H1 (cell line): ENCODE measurements around the gene ANKRD36C. TPM values are rescaled to one million over a fixed set of nuclear protein-coding genes. Genes with fewer than 3 reads are reported as not detected.
"Not testable (repeated sequence)": the region's sequence is repeated elsewhere in the genome, so short reads cannot be mapped to it uniquely, and the experiment has no call there.

Experiments
- CTCF ChIA-PET: fragments of 300-600 bp; sonication (Branson Sonifier 250); formaldehyde crosslinking; loops from one replicate; lab custom pipeline; 2021; ENCODE audit not compliant: partially characterized antibody; lab: Charles Lee
- POLR2A ChIA-PET: fragments of 300-600 bp; sonication (Branson Sonifier 250); formaldehyde crosslinking; loops from one replicate; lab custom pipeline; 2021; ENCODE audit warnings: inconsistent platforms; ENCODE audit not compliant: partially characterized antibody; lab: Charles Lee
- DNase-seq, 2 experiments: peaks; one replicate each; pipeline versions ENCODE4 v3.0.0 to v3.0.0-alpha.2; 2010 to 2022; ENCODE audit warnings: low spot score in 2 of 2, low read depth in 1 of 2, mixed read lengths in 1 of 2
- FAIRE-seq: peaks from 2 replicates; lab custom pipeline; 2011; peaks lifted over from hg19 to GRCh38; lab: Jason Lieb, UNC
- H2AFZ ChIP-seq: 2 replicates; pipeline ENCODE4 v1.8.1; 2012; ENCODE audit warnings: low read length, inconsistent platforms
- H2AK5ac ChIP-seq: 2 replicates; pipeline ENCODE4 v1.6.1; 2013; ENCODE audit warnings: low read depth, low read length
- H2BK120ac ChIP-seq: replicated peaks from 2 replicates; pipeline ENCODE3; 2013; ENCODE audit warnings: low read depth, low read length, inconsistent platforms
- H2BK12ac ChIP-seq: 2 replicates; pipeline ENCODE4 v1.6.1; 2013; ENCODE audit warnings: low read depth, low read length
- H2BK15ac ChIP-seq: 2 replicates; pipeline ENCODE4 v1.6.1; 2013; ENCODE audit warnings: low read length
- H2BK20ac ChIP-seq: 2 replicates; pipeline ENCODE4 v1.6.1; 2013; ENCODE audit warnings: low read length
- H2BK5ac ChIP-seq: 2 replicates; pipeline ENCODE4 v1.6.1; 2013; ENCODE audit warnings: low read depth, low read length
- H3K14ac ChIP-seq: 2 replicates; pipeline ENCODE4 v1.6.1; 2013; ENCODE audit warnings: inconsistent platforms; ENCODE audit not compliant: insufficient read length
- H3K18ac ChIP-seq: 2 replicates; pipeline ENCODE4 v1.6.1; 2013; ENCODE audit warnings: low read length; ENCODE audit errors: extremely low read depth
- H3K23ac ChIP-seq: 2 replicates; pipeline ENCODE4 v1.6.1; 2013; ENCODE audit warnings: inconsistent platforms; ENCODE audit not compliant: insufficient read length
- H3K23me2 ChIP-seq: 2 replicates; pipeline ENCODE4 v1.6.1; 2013; ENCODE audit warnings: low read depth, low read length
- H3K27ac ChIP-seq: 2 replicates; pipeline ENCODE4 v1.6.1; 2011; ENCODE audit warnings: low read depth, low read length, inconsistent platforms
- H3K27me3 ChIP-seq, 4 experiments: replicated peaks in 1 of 4; 1 replicate in 1 of 4; 2 replicates in 3 of 4; pipeline versions ENCODE4 v1.6.1 to v1.8.1; 2011 to 2013; ENCODE audit warnings: low read length in 3 of 4, mild to moderate bottlenecking in 3 of 4, inconsistent platforms in 2 of 4, mixed read lengths in 2 of 4, moderate library complexity in 1 of 4; ENCODE audit not compliant: control insufficient read depth in 3 of 4, insufficient read depth in 3 of 4; ENCODE audit errors: extremely low read depth in 1 of 4
- H3K36me3 ChIP-seq, 4 experiments: 2 replicates each; pipeline versions ENCODE4 v1.6.1 to v1.8.1; 2011 to 2013; ENCODE audit warnings: mild to moderate bottlenecking in 4 of 4, low read length in 3 of 4, moderate library complexity in 2 of 4, control low read depth in 1 of 4, inconsistent platforms in 1 of 4; ENCODE audit not compliant: insufficient read depth in 4 of 4, control insufficient read depth in 2 of 4
- H3K4ac ChIP-seq: replicated peaks from 2 replicates; pipeline ENCODE3; 2013; ENCODE audit warnings: low read length, low read depth, mixed read lengths, inconsistent platforms; ENCODE audit not compliant: insufficient read length
- H3K4me1 ChIP-seq, 4 experiments: replicated peaks in 1 of 4; 1 replicate in 1 of 4; 2 replicates in 3 of 4; pipeline versions ENCODE4 v1.6.1 to v1.8.1; 2011 to 2013; ENCODE audit warnings: low read length in 3 of 4, inconsistent platforms in 2 of 4, mixed read lengths in 1 of 4; ENCODE audit not compliant: insufficient read depth in 4 of 4, control insufficient read depth in 3 of 4
- H3K4me2 ChIP-seq, 2 experiments: 2 replicates each; pipeline versions ENCODE4 v1.6.1 to v1.8.1; 2011 to 2013; ENCODE audit warnings: low read depth in 2 of 2, low read length in 2 of 2, control low read depth in 1 of 2, inconsistent platforms in 1 of 2, mild to moderate bottlenecking in 1 of 2; ENCODE audit not compliant: insufficient read depth in 1 of 2
- H3K4me3 ChIP-seq, 4 experiments: fragments of 200-600, 300-600 bp in 1 of 4; sonication (generic), shearing (Covaris generic), sonication (Bioruptor Twin) in 1 of 4; 2 replicates each; pipeline versions ENCODE4 v1.5.1 to v1.8.1; 2011 to 2016; ENCODE audit warnings: low read length in 4 of 4, low read depth in 3 of 4, control low read depth in 2 of 4, inconsistent platforms in 2 of 4, mild to moderate bottlenecking in 2 of 4, mixed read lengths in 1 of 4, moderate library complexity in 1 of 4; ENCODE audit not compliant: insufficient read depth in 2 of 4; ENCODE audit errors: extremely low read depth in 1 of 4
- H3K56ac ChIP-seq: replicated peaks from 2 replicates; pipeline ENCODE3; 2013; ENCODE audit warnings: low read depth, mild to moderate bottlenecking, mixed read lengths, low read length, inconsistent platforms; ENCODE audit not compliant: insufficient read length
- H3K79me1 ChIP-seq: 2 replicates; pipeline ENCODE4 v1.6.1; 2013; ENCODE audit warnings: low read depth, low read length, control low read depth
- H3K79me2 ChIP-seq, 2 experiments: 2 replicates each; pipeline versions ENCODE4 v1.6.1 to v1.8.1; 2012 to 2013; ENCODE audit warnings: low read length in 2 of 2, mild to moderate bottlenecking in 2 of 2, inconsistent platforms in 1 of 2; ENCODE audit not compliant: insufficient read depth in 2 of 2, control insufficient read depth in 1 of 2
- H3K9ac ChIP-seq, 4 experiments: replicated peaks in 1 of 4; 1 replicate in 1 of 4; 2 replicates in 3 of 4; pipeline versions ENCODE4 v1.6.1 to v1.8.1; 2011 to 2013; ENCODE audit warnings: low read depth in 3 of 4, low read length in 3 of 4, control low read depth in 2 of 4, mild to moderate bottlenecking in 2 of 4, moderate library complexity in 2 of 4, inconsistent platforms in 1 of 4; ENCODE audit errors: extremely low read depth in 1 of 4
- H3K9me3 ChIP-seq, 2 experiments: 2 replicates each; pipeline versions ENCODE4 v1.6.1 to v1.8.1; 2012 to 2013; ENCODE audit warnings: mild to moderate bottlenecking in 2 of 2, moderate library complexity in 2 of 2, control low read depth in 1 of 2, inconsistent platforms in 1 of 2, low read depth in 1 of 2, low read length in 1 of 2, mixed read lengths in 1 of 2; ENCODE audit not compliant: insufficient read depth in 2 of 2
- H4K20me1 ChIP-seq, 2 experiments: replicated peaks in 1 of 2; 2 replicates each; pipeline versions ENCODE3 to v1.8.1; 2011 to 2013; ENCODE audit warnings: inconsistent platforms in 2 of 2, low read length in 2 of 2, mild to moderate bottlenecking in 1 of 2; ENCODE audit not compliant: insufficient read depth in 2 of 2, control insufficient read depth in 1 of 2
- H4K5ac ChIP-seq: 2 replicates; pipeline ENCODE4 v1.6.1; 2013; ENCODE audit warnings: low read length, low read depth, mixed read lengths, inconsistent platforms; ENCODE audit not compliant: insufficient read length
- H4K8ac ChIP-seq: 2 replicates; pipeline ENCODE4 v1.8.0; 2013; ENCODE audit warnings: mild to moderate bottlenecking, moderate library complexity, low read length, inconsistent platforms; ENCODE audit not compliant: insufficient read depth; ENCODE audit errors: extremely low read depth
- H4K91ac ChIP-seq: replicated peaks from 2 replicates; pipeline ENCODE3; 2013; ENCODE audit warnings: low read length, mixed read lengths, inconsistent platforms; ENCODE audit not compliant: insufficient read length
- WGBS, 2 experiments: shearing (Covaris generic) in 1 of 2; methylation state at CpG; one replicate each; pipeline versions ENCODE4 v1.1.6 to v1.1.7; 2013 to 2015; ENCODE audit warnings: low lambda C conversion rate in 2 of 2, mixed read lengths in 2 of 2, inconsistent platforms in 1 of 2, low coverage in 1 of 2, missing lambda C conversion rate in 1 of 2; ENCODE audit not compliant: insufficient replicate concordance in 2 of 2, insufficient coverage in 1 of 2, insufficient read length in 1 of 2; ENCODE audit errors: extremely low coverage in 1 of 2, missing lambda C conversion rate in 1 of 2; 5-methylcytosine and 5-hydroxymethylcytosine counted together
- polyA plus RNA-seq, 7 experiments: library from polyadenylated mRNA; depleted of rRNA in 3 of 7; stranded (reverse) in 5 of 7; unstranded in 2 of 7; fragments of >200 nt in 5 of 7; fragments of 200-250 nt in 2 of 7; gene quantifications; 1 replicate in 5 of 7; 2 replicates in 1 of 7; 4 replicates in 1 of 7; pipeline versions ENCODE4 v1.2.1 to v1.2.3, GENCODE V29; 2011 to 2013; ENCODE audit warnings: missing spikeins in 2 of 7, mixed read lengths in 2 of 7
- total RNA-seq: library from RNA; stranded (reverse); fragmentation: NEBNext Ultra II Directional; extraction: Animal tissue kit (Norgen Biotek cat#: 25700); gene quantifications from 2 replicates; pipeline ENCODE4 v1.2.1, GENCODE V29; 2021

ANKRD36C gene
- total and polyA plus RNA-seq, 2 of the 8 experiments (the other 6 are each of a cell fraction or from before 2014, with no cell fraction given): 1.1 to 7.3 TPM

DNA sequence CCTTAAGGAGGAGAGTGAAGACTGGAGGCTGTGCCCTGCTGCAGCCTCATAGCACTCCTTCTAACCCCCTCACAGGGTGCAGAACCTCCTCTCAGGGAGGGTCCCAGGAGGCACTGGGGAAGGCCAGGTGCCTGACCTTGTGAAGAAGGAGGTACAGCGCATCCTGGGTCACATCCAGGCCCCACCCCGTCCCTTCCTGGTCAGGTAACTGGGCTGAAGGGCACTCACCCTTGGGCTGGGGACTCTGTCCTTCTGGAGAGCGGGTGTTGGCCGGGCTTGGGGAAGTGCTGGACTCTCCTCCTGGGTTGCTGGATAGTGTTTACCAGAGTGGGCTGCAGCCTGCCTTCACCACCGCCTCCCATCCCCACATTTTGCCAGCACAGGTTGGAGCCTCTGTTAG, 197.7 kb downstream of the ANKRD36C start:
- H3K4me1 ChIP-seq, H3K4me3 ChIP-seq, H3K4me2 ChIP-seq, POLR2A ChIA-PET, H3K27me3 ChIP-seq, H2BK120ac ChIP-seq, H2AK5ac ChIP-seq, H2BK20ac ChIP-seq, H3K36me3 ChIP-seq, H3K27ac ChIP-seq, H4K91ac ChIP-seq, H2BK5ac ChIP-seq, H3K23me2 ChIP-seq, H3K14ac ChIP-seq, H3K56ac ChIP-seq, H2BK15ac ChIP-seq, H3K79me2 ChIP-seq, H3K9ac ChIP-seq, H2AFZ ChIP-seq, DNase-seq, H3K4ac ChIP-seq, H4K8ac ChIP-seq, H2BK12ac ChIP-seq, H3K18ac ChIP-seq, H3K79me1 ChIP-seq, H3K23ac ChIP-seq, H4K20me1 ChIP-seq, CTCF ChIA-PET, H4K5ac ChIP-seq, FAIRE-seq: not testable (repeated sequence)
- 82% methylated on average over 1 of the region's 5 CpGs; no CpG with 5 or more reads in 1 of the 2 experiments for WGBS, 2 experiments
- H3K9me3 ChIP-seq: peaks cover 2 to 12% of the 10 kb centered on the region in 2 experiments; a peak in 3 of 4 replicates

DNA sequence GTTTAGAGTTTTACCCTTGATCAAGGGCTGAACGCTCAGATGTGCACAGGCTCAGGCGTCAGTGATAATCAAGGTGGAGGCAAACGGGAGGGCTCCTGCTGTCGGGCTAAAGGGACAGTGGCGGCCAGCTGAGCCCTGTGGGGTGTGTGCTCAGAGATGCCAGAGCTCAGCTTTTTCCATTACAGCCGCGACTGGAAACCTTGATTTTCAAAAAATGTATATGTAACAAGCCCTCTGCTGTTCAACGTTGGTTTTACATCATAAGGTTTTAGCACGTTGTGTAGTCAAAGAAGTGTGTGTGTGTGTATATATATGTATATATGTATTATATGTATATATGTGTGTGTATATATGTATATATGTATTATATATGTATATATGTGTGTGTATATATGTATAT, 201.4 kb downstream of the ANKRD36C start:
- FAIRE-seq, H3K14ac ChIP-seq, H2BK5ac ChIP-seq, H4K8ac ChIP-seq, H2BK12ac ChIP-seq, H3K27me3 ChIP-seq, H3K23ac ChIP-seq, H3K9ac ChIP-seq, H3K79me1 ChIP-seq, H2AK5ac ChIP-seq, H3K27ac ChIP-seq, H3K4me1 ChIP-seq, H3K18ac ChIP-seq, H2BK15ac ChIP-seq, H3K79me2 ChIP-seq, H4K91ac ChIP-seq, DNase-seq, H3K36me3 ChIP-seq, POLR2A ChIA-PET, H2BK120ac ChIP-seq, H2BK20ac ChIP-seq, H3K56ac ChIP-seq, H3K4me3 ChIP-seq, H3K4me2 ChIP-seq, H3K9me3 ChIP-seq, H3K4ac ChIP-seq, H4K5ac ChIP-seq, H2AFZ ChIP-seq, H4K20me1 ChIP-seq, CTCF ChIA-PET, H3K23me2 ChIP-seq: not testable (repeated sequence)
- no CpG with 5 or more reads among the region's 9 CpGs for WGBS, 2 experiments
